ENCODE data around the gene ANKS1B. TPM values are rescaled to one million over a fixed set of nuclear protein-coding genes. Genes with fewer than 3 reads are reported as not detected.

ANKS1B gene
- total and polyA plus RNA-seq, 10 of the 15 experiments (the other 5 are each of a cell fraction or from before 2014, with no cell fraction given) = 0.16 to 1.3 (median 0.82) TPM; not detected in 7

DNA sequence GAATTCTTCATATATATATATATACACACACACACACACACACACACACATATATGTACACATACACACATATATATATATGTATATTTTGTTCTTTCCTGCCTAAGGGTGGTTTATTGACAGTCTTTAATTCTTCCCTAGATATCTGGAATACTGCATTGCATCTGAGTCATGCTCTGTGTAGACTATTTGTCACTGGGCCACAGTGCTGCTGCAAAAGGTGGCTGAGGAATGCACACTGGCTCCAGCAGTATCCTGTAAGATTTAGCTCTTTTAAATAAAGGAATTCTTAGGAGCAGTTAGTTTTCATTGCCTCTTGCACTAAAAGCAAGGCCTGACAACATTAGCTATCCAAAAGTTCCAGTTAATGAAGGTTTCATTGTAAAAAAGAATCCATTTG is 1138.8 kb downstream of the ANKS1B start:
- H3K79me2 ChIP-seq (ENCODE audit: control insufficient read depth, insufficient read depth, low read length) = no peaks in the 10 kb centered on the region
- H3K36me3 ChIP-seq (ENCODE audit: control insufficient read depth in 2 of 2, insufficient read depth in 2 of 2, low read length in 1 of 2) = no peaks in the 10 kb centered on the region
- no peak overlapping the region for H3K9ac ChIP-seq (ENCODE audit: control insufficient read depth, insufficient read depth, low read length)
- H3K9me3 ChIP-seq (replicated peaks; ENCODE audit: control insufficient read depth, insufficient read depth, low read length) = no peaks in the 10 kb centered on the region
- no peaks in the 10 kb centered on the region for H3K4me1 ChIP-seq (ENCODE audit: control insufficient read depth, insufficient read depth, low read length)
- in situ Hi-C loops (cut with MboI) = no loop called here
- ChIA-PET RAD21 (ENCODE audit: unreplicated experiment) (interaction anchor here (1.0 kb wide), 1 partner anchor 11 kb away, joined by 3 read pairs; no protein-coding TSS in a partner anchor), POLR2A (no interaction called here), SMC1A (ENCODE audit: uncharacterized antibody, unreplicated experiment) (no interaction called here), CTCF (interaction anchor here (0.6 to 1.6 kb wide), 2 partner anchors 11 to 71 kb away, joined by 3 to 4 read pairs; no protein-coding TSS in a partner anchor)
- H3K4me3 ChIP-seq = no peak overlapping the region
- H3K27ac ChIP-seq (ENCODE audit: control insufficient read depth, insufficient read depth) = no peak overlapping the region
- BruUV-seq (replicated peaks) = no TSS peak
- no peak for FAIRE-seq
- no peak for TF ChIP-seq ATF7 (IDR thresholded peaks at IDR 0.05; ENCODE audit: low read depth)
- no peak for TF ChIP-seq NBN (IDR thresholded peaks at IDR 0.05)
- TF ChIP-seq RUNX3 (IDR thresholded peaks at IDR 0.05; ENCODE audit: low read length) = no peak
- no peak for TF ChIP-seq STAT3 (IDR thresholded peaks at IDR 0.05; ENCODE audit: low read depth, low read length)
- no peak for TF ChIP-seq IRF4 (IDR thresholded peaks at IDR 0.05; ENCODE audit: low read depth, low read length)
- TF ChIP-seq SMAD5 (IDR thresholded peaks at IDR 0.05; ENCODE audit: low read depth) = no peak
- no peak for TF ChIP-seq TCF3 (IDR thresholded peaks at IDR 0.05; ENCODE audit: borderline replicate concordance, insufficient read depth, low read depth, low read length)
- TF ChIP-seq SIN3A (IDR thresholded peaks at IDR 0.05; ENCODE audit: low read depth, low read length) = no peak
- TF ChIP-seq HDGF (IDR thresholded peaks at IDR 0.05) = no peak
- no peak for TF ChIP-seq PKNOX1 (IDR thresholded peaks at IDR 0.05)
- no peak for TF ChIP-seq NFXL1 (IDR thresholded peaks at IDR 0.05; ENCODE audit: borderline replicate concordance)
- no peak for TF ChIP-seq BCL11A (IDR thresholded peaks at IDR 0.05; ENCODE audit: low read depth, low read length)
- TF ChIP-seq, protein P1, sequence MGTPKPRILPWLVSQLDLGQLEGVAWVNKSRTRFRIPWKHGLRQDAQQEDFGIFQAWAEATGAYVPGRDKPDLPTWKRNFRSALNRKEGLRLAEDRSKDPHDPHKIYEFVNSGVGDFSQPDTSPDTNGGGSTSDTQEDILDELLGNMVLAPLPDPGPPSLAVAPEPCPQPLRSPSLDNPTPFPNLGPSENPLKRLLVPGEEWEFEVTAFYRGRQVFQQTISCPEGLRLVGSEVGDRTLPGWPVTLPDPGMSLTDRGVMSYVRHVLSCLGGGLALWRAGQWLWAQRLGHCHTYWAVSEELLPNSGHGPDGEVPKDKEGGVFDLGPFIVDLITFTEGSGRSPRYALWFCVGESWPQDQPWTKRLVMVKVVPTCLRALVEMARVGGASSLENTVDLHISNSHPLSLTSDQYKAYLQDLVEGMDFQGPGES (IDR thresholded peaks at IDR 0.05) = no peak
- no peak for TF ChIP-seq RELB (IDR thresholded peaks at IDR 0.05; ENCODE audit: low read depth)
- H2AFZ ChIP-seq (ENCODE audit: control insufficient read depth, low read depth, low read length) = no peak overlapping the region
- H4K20me1 ChIP-seq (ENCODE audit: control insufficient read depth, insufficient read depth) = no peaks in the 10 kb centered on the region
- ATAC-seq = no peak
- H3K27me3 ChIP-seq (replicated peaks in 1 of 2; ENCODE audit: control insufficient read depth in 2 of 2, insufficient read depth in 2 of 2, low read length in 1 of 2) = no peaks in the 10 kb centered on the region; a peak in 2 of 4 replicates
- no peak for DNase-seq (ENCODE audit: low read depth, low spot score)
- no peak overlapping the region for H3K4me2 ChIP-seq (ENCODE audit: control insufficient read depth, insufficient read depth)
- intact Hi-C loops (cut with micrococcal nuclease; ENCODE audit: unreplicated experiment) = no loop called here
